Activated CD4-positive, alpha-beta T cell treated with anti-CD3 and anti-CD28 coated beads for 24 hours (primary cell): ENCODE data around the gene CMTM4.

Experiments
- DNase-seq, 2 donors: peaks; one replicate each; pipeline ENCODE4 v3.0.0-alpha.2; 2020; ENCODE audit warnings: low read depth in 2 of 2

Gene CMTM4

GRCh38 chr16:66566051-66566901 is 130.3 kb downstream of the CMTM4 start, which contains the start of gene CMTM1:
CMTM1 (plus strand) TSS chr16:66566439; CDS start chr16:66566514, 75 bp downstream.
- no peak for DNase-seq
